GM18517 (cell line): ENCODE data around the gene AGPAT2.

Source experiments
- ATAC-seq: cut with Tn5 transposase; IDR thresholded peaks from one replicate; pipeline ENCODE4 v1.9.1; 2021; ENCODE audit warnings: mild to moderate bottlenecking, moderate library complexity; ENCODE audit not compliant: unreplicated experiment

AGPAT2 gene

DNA sequence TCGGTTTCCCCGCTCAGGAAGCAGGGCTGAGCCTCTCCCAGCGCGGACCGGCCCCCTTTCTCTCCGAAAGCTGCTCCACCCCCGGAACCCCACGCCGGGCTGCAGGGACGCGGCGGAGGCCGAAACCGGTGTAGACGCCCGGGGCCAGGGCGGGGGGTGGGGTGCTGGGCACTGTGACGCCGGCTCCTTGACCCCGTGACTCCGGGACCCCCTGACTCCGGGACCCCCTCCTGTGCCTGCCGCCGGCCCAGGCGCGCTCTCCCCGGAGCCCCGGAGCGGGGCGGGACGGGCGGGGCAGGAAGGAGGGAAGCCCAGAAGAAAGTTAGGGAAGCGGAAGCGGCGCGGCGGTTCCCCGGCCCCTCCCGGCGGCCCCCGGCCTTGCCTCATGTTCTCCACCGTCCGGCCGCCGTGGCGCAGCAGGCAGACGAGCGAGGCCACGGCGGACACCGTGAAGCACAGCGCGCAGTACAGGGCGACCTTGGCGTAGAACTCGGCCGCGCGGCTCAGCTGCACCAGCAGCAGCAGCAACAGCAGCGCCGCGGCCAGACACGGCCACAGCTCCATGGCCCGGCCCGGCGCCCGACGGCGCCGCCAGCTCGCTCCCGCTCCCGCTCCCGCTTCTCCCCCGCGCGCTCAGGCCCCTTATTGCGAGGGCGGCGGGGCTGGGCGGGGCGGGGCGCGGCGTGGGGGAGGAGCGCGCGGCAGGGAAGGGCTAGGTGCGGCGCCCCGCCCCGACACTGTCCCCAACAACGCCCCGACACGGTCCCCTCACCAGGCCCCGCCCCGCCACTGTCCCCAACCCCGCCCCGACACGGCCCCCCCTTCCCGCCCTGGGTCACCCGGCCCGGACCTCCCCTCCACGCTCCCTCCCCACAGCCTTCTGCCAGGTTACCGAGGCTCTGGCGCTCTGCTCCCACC, at the start of gene AGPAT2:
AGPAT2 (minus strand) TSS at position 664 of the 918 bp plus-strand sequence; CDS start at position 564, 100 bp downstream.
- ATAC-seq, result no peak

DNA sequence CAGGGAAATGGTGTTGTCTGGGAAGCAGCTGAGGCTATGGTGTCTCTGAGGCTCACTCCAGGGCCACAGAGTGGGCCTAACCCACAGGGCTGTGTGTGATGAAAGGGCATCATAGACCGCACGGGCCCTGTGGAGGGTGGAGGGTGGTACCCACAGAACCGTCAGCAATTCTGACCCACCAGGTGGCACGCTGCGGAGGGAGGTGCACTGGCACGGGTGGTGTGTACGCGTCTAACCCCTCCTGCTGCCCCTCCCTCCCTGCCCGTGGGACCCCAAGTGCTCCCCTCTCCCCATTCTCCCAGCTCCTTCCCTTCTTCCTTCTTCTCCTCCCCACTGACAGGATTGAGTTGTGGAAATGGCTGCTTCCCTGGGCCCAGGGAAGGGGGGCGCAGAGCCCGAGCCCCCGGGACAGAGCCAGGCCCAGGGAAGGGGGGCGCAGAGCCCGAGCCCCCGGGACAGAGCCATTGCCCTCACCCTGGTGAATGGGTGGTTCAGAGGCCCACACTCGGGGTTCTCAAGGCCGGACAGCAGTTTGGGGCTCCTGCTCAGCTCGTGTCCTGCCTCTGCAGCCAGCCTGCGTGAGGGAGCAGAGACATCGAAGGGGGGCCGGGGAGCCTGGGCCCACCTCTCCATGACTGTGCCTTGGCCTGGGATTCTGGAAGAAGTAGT, 48.7 kb upstream of the AGPAT2 start:
- ATAC-seq, result no peak

DNA sequence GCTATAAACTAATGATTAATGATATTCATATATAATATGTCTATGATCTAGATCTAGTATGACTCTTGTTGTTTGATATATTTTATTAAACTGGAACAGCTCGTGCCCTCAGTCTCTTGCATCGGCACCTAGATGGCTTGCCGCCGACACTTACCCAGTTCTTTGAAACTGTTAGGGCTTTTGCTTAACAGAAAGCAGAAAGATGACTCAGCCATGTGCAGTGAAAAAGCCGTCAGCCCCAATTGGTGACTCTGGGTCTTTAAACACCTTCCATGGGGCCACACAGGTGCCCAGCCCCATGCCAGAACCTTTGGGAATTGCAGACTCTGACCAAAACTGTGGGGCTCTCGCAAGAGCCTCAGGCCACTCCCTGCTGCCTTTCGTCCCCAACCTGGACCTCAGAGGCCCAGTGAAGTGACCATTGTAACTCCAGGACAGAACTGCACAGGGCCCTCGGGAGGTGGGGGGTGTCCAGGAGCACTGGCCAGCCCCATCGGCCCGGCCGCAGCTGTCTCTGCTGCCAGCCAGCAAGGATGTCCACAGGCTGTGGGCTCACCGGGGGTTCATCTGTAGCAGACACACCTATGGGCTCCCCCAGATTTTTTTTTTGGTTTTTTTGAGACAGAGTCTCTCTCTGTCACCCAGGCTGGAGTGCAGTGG, 47.7 kb upstream of the AGPAT2 start:
- no peak for ATAC-seq

DNA sequence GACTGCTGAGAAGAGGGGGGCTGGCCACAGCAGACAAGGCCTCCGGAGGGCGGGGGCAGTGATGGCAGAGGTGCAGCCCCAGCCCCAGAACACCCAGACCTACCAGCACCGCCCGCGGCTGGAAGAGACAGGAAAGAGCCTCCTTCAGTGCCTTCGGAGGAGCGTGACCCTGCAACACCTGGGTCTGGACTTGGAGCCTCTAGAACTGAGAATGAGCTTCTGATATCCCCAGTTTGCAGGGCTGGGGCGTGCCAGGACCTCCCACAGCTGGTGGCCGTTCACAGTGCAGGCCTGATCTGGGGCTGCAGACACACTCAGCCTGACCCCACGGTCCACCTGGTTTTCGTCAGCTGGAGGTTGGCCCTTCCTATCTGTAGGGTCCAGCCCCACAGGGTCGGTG, 46.4 kb upstream of the AGPAT2 start:
- ATAC-seq, result no peak

DNA sequence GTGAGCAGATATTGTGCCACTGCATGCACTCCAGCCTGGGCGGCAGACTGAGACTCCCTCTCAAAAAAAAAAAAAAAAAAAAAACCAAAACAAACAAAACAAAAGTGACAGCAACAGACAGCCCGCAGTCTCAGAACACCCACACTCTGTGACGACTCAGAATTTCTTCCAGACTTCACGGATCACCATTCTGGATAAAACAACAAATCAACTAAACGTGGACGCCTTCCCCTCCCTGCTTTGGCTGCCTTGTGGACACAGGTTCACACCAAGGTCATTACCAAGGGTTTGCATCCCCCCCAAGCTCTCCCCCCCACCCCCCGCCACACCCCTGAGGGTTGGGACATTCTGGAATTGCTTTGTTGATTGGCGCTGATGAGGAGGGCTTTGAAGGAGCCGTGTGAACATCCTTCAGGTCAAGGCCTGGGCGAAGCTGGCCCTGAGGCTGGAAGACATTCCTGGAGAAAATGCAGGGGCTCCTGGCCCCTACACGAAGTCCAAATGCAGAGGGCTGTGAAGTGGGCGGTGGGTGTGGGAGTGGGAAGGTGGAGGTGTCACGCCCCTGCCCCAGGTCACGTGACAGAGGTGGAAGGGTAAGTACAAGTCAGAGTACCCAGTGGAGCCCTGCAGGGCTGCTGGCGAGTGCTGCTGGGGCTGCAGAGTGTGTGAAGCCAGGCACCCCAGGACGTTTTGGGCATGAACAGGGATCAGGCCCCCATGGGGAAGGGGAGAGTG, 45.4 kb upstream of the AGPAT2 start:
- ATAC-seq, result no peak

- ATAC-seq, result no peak
Observed at GRCh38 chr9:136729926-136730325, 42.7 kb upstream of the AGPAT2 start.

DNA sequence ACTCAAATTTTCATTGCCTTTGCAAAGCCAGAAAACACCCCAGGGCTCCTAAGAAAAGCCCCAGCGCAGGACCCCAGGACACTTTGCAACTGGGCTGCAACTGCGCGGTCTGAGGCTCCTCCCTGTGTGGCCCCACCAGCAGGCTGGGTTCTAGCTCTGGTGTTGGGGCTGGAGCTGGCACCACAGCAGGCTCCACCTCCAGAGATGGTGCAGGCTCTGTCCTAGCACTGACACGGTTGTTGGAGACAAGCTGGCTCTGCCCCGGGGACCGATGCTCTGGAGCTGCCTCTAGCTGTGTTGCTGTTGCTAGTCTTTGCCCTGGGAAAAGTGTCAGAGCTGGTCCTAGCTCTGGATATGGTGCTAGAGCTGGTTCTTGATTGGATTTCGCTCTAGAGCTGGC, 41.9 kb upstream of the AGPAT2 start:
- ATAC-seq, result no peak

GRCh38 chr9:136728548-136729123, 41.4 kb upstream of the AGPAT2 start:
- peak; percentile 29 for ATAC-seq

DNA sequence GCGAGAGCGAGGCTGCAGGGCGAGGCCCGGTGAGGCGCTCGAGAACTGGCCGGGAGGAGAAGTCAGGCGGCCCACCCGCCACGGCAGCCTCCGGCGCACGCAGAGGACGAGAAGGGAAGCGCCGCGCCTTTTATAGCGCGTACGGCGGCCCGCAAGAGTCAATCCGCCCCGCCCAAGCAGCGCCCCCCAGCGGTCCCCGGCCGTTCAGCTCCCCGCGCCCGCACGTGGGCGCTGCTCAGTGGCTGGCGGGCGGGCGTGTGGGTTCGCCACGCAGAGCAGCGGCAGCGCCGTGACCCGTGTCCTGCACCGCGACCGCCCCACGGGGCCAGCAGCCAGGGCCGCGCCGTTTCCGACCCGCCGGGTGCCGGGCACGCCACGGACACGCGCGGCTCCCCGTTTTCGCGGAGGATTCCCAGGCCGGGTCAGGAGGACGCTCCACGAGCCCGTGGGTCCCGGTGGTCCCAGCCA, 40.9 kb upstream of the AGPAT2 start:
- peak; percentile 70 for ATAC-seq

GRCh38 chr9:136726631-136727191, 39.5 kb upstream of the AGPAT2 start:
- ATAC-seq, result no peak

GRCh38 chr9:136726118-136726517, 38.9 kb upstream of the AGPAT2 start:
- ATAC-seq, result no peak

DNA sequence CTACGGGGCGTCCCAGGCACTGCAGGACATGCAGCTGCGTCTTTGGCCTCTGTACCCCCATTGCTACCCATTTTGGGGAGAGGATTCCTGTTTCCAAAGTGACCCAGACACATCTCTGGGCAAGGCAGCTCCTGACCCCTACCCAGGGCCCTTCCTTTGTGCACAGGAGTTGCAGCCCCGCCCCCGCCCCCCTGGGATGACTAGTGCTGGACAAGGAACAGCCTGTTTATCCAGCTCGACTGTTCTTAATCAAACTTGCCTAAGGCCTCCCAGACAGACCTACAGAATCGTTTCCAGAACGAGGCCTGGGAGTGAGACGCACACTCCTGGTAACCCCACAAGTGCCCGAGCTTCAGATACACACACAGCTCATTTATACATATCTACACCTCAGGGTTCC, 38.4 kb upstream of the AGPAT2 start:
- ATAC-seq, result no peak

DNA sequence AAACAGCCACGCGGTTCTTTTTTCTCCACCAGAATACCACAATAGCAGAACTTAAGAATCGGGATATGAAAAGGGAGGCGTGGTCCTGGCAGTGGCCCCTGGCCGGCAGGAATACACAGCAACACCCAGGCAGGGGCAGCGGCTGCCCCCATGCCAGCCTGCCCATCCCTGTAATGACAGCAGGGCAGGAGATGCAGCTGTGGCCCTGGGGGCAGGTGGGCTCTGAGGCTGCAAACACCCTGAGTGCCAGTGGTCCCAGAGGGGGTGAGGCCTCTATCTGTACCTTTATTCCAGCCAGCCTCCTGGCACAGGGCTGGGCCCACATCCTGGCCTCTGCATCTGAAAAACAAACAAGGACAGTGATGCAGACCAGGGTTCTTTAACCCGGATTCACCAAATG, 37.5 kb upstream of the AGPAT2 start:
- no peak for ATAC-seq

DNA sequence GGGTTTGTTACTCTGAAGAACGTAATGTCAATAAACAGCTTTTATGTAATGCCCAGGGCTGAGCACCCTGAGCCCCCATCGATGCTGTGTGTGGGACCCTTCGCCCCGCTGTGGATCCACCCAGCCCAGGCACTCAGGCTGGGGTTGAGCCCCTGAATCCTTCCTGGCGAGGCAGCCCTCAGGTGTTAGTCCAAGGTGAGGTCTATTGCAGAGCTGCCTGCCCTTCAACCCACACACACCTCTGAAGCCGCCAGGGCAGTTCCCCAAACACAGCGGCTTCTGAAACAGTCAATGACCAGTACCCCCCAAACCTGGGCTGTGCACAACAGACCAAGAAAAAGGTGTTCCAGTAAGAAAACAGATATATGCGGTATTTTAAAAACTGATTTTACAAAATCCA, 36.7 kb upstream of the AGPAT2 start:
- ATAC-seq, result no peak

DNA sequence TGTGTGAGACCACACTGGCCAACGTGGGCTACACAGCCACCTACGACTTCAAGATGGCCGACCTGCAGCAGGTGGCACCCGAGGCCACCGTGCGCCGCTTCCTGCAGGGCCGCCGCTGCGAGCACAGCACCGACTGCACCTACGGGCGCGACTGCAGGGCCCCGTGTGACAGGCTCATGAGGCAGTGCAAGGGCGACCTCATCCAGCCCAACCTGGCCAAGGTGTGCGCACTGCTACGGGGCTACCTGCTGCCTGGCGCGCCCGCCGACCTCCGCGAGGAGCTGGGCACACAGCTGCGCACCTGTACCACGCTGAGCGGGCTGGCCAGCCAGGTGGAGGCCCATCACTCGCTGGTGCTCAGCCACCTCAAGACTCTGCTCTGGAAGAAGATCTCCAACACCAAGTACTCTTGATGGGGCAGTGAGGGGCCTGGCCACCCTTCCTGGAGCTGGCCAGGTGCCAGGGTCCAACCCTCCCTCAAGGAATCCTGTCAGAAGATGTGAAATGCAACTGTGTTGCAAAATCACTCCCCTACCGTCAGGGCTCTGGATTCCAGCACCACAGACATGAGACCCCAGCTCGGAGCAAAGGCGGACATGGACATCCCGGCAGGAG, 36.2 kb upstream of the AGPAT2 start:
- ATAC-seq, result no peak

GRCh38 chr9:136722969-136723356, 35.7 kb upstream of the AGPAT2 start:
- no peak for ATAC-seq

DNA sequence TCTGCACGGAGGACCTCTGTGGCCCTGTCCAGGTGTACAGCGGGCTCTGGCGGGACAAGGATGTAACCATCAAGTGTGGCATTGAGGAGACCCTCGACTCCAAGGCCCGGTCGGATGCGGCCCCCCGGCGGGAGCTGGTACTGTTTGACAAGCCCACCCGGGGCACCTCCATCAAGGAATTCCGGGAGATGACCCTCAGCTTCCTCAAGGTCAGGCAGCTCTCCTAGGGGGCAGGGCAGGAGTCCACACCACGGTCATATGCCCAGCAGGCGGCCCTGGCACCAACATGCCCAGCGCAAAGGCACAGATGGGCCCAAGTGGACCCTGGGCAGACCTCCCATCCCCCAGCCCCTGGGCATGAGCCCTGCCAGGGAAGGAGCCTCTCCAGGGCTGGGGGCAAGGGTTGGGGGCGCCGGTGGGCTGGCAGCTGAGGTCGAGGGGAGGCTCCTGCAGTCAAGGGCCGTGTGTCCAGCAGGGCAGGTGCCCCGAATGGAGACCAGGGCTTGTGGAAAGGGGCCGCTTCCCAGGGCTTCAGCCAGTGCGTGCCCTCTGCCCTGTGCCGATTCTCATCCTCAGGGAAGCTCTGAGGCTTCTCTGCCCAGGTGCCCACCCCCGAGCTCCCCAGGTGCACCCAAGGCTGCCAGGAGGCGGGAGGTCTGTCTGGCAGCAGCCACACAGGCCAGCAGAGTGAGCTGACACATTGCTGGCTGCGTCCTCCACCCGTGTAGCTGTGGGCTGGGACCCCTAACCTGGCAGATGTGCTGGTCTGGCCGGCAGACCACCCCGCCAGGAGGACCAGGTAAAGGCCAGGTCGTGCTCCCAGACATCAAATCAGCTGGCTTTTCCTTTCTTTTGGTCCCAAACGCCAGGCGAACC, 35.1 kb upstream of the AGPAT2 start:
- no peak for ATAC-seq

- no peak for ATAC-seq
Observed at GRCh38 chr9:136721339-136722092, 34.3 kb upstream of the AGPAT2 start.
